Subcutaneous adipose tissue (tissue), 4 donors: ENCODE data around the gene DNAH10. TPM values are rescaled to one million over a fixed set of nuclear protein-coding genes. Genes with fewer than 3 reads are reported as not detected.

ENCODE experiments used
- total RNA-seq, 4 donors: library from RNA; depleted of rRNA; stranded (reverse); fragments of >200 nt; gene quantifications; one replicate each; pipeline ENCODE4 v1.1.0, GENCODE V29; 2016
- TF ChIP-seq, protein P1 (sequence below): fragments of 450-650 bp; IDR thresholded peaks from one replicate; pipeline ENCODE4 v1.5.1; 2016; ENCODE audit warnings: low read depth, mild to moderate bottlenecking, control low read depth, antibody characterized with exemption, moderate library complexity

The DNAH10 gene
- total RNA-seq, 4 donors from 2014 or later, result under 0.01 to 0.19 (median 0.08) TPM

- TF ChIP-seq, protein P1, sequence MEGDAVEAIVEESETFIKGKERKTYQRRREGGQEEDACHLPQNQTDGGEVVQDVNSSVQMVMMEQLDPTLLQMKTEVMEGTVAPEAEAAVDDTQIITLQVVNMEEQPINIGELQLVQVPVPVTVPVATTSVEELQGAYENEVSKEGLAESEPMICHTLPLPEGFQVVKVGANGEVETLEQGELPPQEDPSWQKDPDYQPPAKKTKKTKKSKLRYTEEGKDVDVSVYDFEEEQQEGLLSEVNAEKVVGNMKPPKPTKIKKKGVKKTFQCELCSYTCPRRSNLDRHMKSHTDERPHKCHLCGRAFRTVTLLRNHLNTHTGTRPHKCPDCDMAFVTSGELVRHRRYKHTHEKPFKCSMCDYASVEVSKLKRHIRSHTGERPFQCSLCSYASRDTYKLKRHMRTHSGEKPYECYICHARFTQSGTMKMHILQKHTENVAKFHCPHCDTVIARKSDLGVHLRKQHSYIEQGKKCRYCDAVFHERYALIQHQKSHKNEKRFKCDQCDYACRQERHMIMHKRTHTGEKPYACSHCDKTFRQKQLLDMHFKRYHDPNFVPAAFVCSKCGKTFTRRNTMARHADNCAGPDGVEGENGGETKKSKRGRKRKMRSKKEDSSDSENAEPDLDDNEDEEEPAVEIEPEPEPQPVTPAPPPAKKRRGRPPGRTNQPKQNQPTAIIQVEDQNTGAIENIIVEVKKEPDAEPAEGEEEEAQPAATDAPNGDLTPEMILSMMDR, result no peak
Measured at GRCh38 chr12:123849517-123849916, 87.4 kb downstream of the DNAH10 start.

DNA sequence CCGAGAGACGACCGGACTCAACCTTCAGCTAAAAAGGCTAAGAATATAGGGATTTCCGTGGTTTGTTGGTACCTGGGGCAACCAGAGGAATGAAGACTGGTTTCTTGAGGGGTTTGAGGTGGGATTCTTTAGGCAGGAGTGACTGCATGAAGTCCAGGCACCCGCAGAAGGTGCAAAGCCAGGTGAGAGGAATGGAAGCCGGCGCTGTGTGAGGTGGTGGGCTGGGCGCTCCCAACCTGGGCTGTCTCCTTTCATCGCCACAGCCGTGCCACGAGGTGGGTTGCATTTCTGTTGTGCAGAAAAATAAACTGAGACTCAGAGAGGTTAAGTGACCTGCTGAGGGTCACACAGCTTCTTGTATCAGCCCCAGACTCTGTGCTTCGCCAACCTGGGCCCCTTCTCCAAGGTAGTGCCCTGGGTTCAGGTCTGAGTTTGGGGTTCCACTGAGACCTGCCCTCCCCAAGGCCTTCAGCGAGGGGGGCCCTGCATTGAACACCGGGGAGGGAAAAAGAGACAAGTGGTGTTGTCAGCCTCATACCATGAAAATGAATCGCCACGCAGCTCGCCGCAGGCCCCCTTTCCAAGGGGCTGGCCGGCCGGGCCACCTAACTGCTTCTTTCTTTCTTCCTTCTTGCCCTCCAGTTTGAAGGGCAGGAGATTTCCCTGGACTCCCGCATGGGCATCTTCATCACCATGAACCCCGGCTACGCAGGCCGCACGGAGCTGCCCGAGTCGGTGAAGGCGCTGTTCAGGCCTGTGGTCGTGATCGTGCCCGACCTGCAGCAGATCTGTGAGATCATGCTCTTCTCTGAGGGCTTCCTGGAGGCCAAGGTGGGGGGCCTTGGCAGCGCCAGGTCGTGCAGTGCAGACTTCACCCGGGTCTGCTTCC lies 88.4 kb downstream of the DNAH10 start:
- TF ChIP-seq, protein P1, result no peak

DNA sequence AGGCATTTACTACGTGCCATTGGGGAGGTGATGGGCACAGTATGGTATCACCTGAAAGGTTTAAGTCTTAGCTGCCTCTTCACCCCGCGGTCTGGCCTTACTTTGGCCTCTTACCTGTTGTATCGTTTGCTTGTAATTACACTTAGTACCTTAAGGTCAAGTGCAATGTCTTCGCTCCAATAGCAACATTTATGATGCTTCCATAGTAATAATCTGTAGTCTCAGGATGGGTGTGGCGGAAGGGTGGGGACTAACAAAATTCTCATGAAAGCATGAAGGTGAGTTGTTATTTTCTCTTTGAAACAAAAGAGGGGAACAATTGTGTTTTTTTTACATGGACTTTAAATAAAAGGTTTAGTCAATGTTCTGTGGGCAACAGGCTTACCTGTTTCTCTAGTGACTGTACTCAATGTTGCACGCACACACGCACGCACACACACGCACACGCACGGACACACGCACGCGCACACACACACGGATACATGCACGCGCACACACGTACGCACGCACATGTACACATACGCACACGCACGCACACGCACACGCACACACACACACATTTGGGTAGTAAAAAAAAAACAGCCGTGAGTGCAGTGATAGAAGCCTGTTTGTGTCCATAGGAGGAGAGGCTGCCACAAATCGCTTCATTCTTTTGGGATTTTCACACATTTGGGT lies 91.4 kb downstream of the DNAH10 start:
- TF ChIP-seq, protein P1, result no peak

- TF ChIP-seq, protein P1, result no peak
Measured at GRCh38 chr12:123854232-123854631, 92.1 kb downstream of the DNAH10 start.

- TF ChIP-seq, protein P1, result no peak
Measured at GRCh38 chr12:123854918-123855317, 92.8 kb downstream of the DNAH10 start.

DNA sequence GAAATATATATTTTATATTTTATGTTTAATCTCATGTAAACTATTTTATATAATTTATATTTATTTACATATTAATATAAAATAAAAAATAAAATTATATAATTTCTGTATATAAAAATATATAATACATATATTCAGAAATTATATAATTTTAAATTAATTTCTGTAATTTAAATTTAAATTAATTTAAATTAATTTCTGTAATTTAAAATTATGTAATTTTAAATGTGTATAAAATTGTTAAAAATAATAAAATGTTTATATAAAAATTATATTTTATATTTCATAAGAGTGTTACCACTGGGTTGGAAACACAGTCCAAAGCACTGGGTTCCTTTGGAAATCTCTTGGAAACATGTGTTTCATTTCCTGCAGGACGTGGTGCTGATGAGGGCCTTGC lies 94.6 kb downstream of the DNAH10 start:
- TF ChIP-seq, protein P1, result no peak

- TF ChIP-seq, protein P1, result no peak
Measured at GRCh38 chr12:123858176-123858575, 96.1 kb downstream of the DNAH10 start.
